A673 (cell line): Measurements from ENCODE around the gene VN1R5. TPM values are rescaled to one million over a fixed set of nuclear protein-coding genes. Genes with fewer than 3 reads are reported as not detected.

Experiments used
- BruUV-seq: library from RNA; stranded (reverse); fragments of 400-500 nt; replicated peaks from 2 replicates; lab custom pipeline; 2021; lab: Mats Ljungman, UMichigan
- CTCF ChIA-PET: fragments of 300-600 bp; sonication (Branson Sonifier 250); formaldehyde crosslinking; loops from one replicate; lab custom pipeline; 2022; ENCODE audit warnings: antibody characterized with exemption; lab: Charles Lee
- POLR2A ChIA-PET: fragments of 300-600 bp; sonication (Branson Sonifier 250); formaldehyde crosslinking; loops from one replicate; lab custom pipeline; 2022; ENCODE audit warnings: antibody characterized with exemption; ENCODE audit not compliant: low non-redundant PET; lab: Charles Lee
- DNase-seq: peaks from one replicate; pipeline ENCODE4 v3.0.0-alpha.2; 2015; ENCODE audit warnings: low spot score
- H3K27ac ChIP-seq: fragments of 200-600 bp; sonication (generic); 2 replicates; pipeline ENCODE4 v1.5.1; 2016; ENCODE audit warnings: mixed run types, low read depth, mild to moderate bottlenecking, mixed read lengths, antibody characterized with exemption, low read length; ENCODE audit not compliant: poor library complexity, severe bottlenecking
- H3K27me3 ChIP-seq: fragments of 200-600 bp; sonication (generic); replicated peaks from 2 replicates; pipeline ENCODE4 v1.6.1; 2017; ENCODE audit warnings: mixed run types, low read depth, mild to moderate bottlenecking, mixed read lengths, antibody characterized with exemption, low read length; ENCODE audit not compliant: insufficient read depth, poor library complexity
- H3K36me3 ChIP-seq: fragments of 200-600 bp; sonication (generic); 2 replicates; pipeline ENCODE4 v1.6.1; 2016; ENCODE audit warnings: mixed run types, mild to moderate bottlenecking, mixed read lengths, antibody characterized with exemption, low read length; ENCODE audit not compliant: insufficient read depth, poor library complexity, severe bottlenecking
- H3K4me1 ChIP-seq: fragments of 200-600 bp; sonication (generic); 2 replicates; pipeline ENCODE4 v1.6.1; 2017; ENCODE audit warnings: mixed run types, mild to moderate bottlenecking, mixed read lengths, antibody characterized with exemption, low read length; ENCODE audit not compliant: insufficient read depth, poor library complexity, severe bottlenecking
- H3K4me3 ChIP-seq: fragments of 200-600 bp; sonication (generic); 2 replicates; pipeline ENCODE4 v1.5.1; 2016; ENCODE audit warnings: low read depth, mixed run types, mild to moderate bottlenecking, mixed read lengths, low read length; ENCODE audit not compliant: poor library complexity, severe bottlenecking
- H3K9me3 ChIP-seq: fragments of 200-600 bp; sonication (generic); 2 replicates; pipeline ENCODE4 v1.6.1; 2016; ENCODE audit warnings: mixed run types, low read depth, mild to moderate bottlenecking, mixed read lengths, antibody characterized with exemption, low read length; ENCODE audit not compliant: poor library complexity, severe bottlenecking
- EZH2 ChIP-seq: fragments of 200-600 bp; sonication (generic); IDR thresholded peaks from 2 replicates; pipeline ENCODE4 v1.6.1; 2017; ENCODE audit warnings: borderline replicate concordance, low read depth, mild to moderate bottlenecking, mixed read lengths, antibody characterized with exemption, low read length; ENCODE audit not compliant: poor library complexity, severe bottlenecking
- intact Hi-C: fragments of 100-400 bp; cut with micrococcal nuclease; formaldehyde crosslinking; loops from one replicate; pipeline ENCODE4 v1.10.0; 2022; ENCODE audit not compliant: unreplicated experiment
- total RNA-seq: library from RNA; stranded (reverse); gene quantifications from 2 replicates; pipeline ENCODE4 v1.2.3, GENCODE V29; 2021
- TF ChIP-seq, protein P1 (sequence below): fragments of 300-800, 200-600 bp; sonication (generic); conservative IDR thresholded peaks from 2 replicates; pipeline ENCODE4 v1.5.1; 2017; ENCODE audit warnings: low read depth, mild to moderate bottlenecking, antibody characterized with exemption, low read length, moderate library complexity, mixed read lengths

The VN1R5 gene
- total RNA-seq, 1 experiment from 2014 or later: not detected

- no peak for DNase-seq
- no peaks in the 10 kb centered on the region for H3K9me3 ChIP-seq
- H3K27ac ChIP-seq: no peak overlapping the region
- H3K4me1 ChIP-seq: no peaks in the 10 kb centered on the region
- no TSS peak for BruUV-seq
- POLR2A ChIA-PET: no interaction called here
- CTCF ChIA-PET: interaction anchor here (0.7 kb wide), 1 partner anchor 17 kb away, joined by 3 read pairs; no protein-coding TSS in a partner anchor
- no peaks in the 10 kb centered on the region for H3K36me3 ChIP-seq
- TF ChIP-seq EZH2: no peak
- TF ChIP-seq, protein P1, sequence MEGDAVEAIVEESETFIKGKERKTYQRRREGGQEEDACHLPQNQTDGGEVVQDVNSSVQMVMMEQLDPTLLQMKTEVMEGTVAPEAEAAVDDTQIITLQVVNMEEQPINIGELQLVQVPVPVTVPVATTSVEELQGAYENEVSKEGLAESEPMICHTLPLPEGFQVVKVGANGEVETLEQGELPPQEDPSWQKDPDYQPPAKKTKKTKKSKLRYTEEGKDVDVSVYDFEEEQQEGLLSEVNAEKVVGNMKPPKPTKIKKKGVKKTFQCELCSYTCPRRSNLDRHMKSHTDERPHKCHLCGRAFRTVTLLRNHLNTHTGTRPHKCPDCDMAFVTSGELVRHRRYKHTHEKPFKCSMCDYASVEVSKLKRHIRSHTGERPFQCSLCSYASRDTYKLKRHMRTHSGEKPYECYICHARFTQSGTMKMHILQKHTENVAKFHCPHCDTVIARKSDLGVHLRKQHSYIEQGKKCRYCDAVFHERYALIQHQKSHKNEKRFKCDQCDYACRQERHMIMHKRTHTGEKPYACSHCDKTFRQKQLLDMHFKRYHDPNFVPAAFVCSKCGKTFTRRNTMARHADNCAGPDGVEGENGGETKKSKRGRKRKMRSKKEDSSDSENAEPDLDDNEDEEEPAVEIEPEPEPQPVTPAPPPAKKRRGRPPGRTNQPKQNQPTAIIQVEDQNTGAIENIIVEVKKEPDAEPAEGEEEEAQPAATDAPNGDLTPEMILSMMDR: no peak
- no peaks in the 10 kb centered on the region for H3K27me3 ChIP-seq
- H3K4me3 ChIP-seq: no peak overlapping the region
- intact Hi-C loops: no loop called here
Observed at GRCh38 chr1:247241691-247242090, 14.2 kb upstream of the VN1R5 start.

- no peak for DNase-seq
- intact Hi-C loops: no loop called here
- BruUV-seq: no TSS peak
- H3K4me3 ChIP-seq: no peak overlapping the region
- no peaks in the 10 kb centered on the region for H3K27me3 ChIP-seq
- POLR2A ChIA-PET: no interaction called here
- H3K4me1 ChIP-seq: no peaks in the 10 kb centered on the region
- no peak overlapping the region for H3K27ac ChIP-seq
- CTCF ChIA-PET: no interaction called here
- H3K9me3 ChIP-seq: no peaks in the 10 kb centered on the region
- H3K36me3 ChIP-seq: no peaks in the 10 kb centered on the region
- TF ChIP-seq, protein P1: no peak
- TF ChIP-seq EZH2: no peak
Observed at GRCh38 chr1:247243524-247244137, 12.2 kb upstream of the VN1R5 start.

- no peaks in the 10 kb centered on the region for H3K36me3 ChIP-seq
- intact Hi-C loops: no loop called here
- no peaks in the 10 kb centered on the region for H3K9me3 ChIP-seq
- CTCF ChIA-PET: no interaction called here
- H3K27ac ChIP-seq: no peak overlapping the region
- POLR2A ChIA-PET: interaction anchor here (0.6 kb wide), 1 partner anchor 491 kb away, joined by 3 read pairs; no protein-coding TSS in a partner anchor
- no peak overlapping the region for H3K4me3 ChIP-seq
- no peak for DNase-seq
- BruUV-seq: no TSS peak
- no peak for TF ChIP-seq EZH2
- TF ChIP-seq, protein P1: no peak
- H3K27me3 ChIP-seq: no peaks in the 10 kb centered on the region
- no peaks in the 10 kb centered on the region for H3K4me1 ChIP-seq
Observed at GRCh38 chr1:247246325-247247115, 9.4 kb upstream of the VN1R5 start.
